Activated CD8-positive, alpha-beta memory T cell treated with anti-CD3 and anti-CD28 coated beads, Interleukin-2, amount 50 U/mL, for 24 hours (primary cell): Measurements from ENCODE around the gene CGRRF1.

Experiments
- DNase-seq: peaks from one replicate; pipeline ENCODE4 v3.0.0-alpha.2; 2020; ENCODE audit errors: extremely low read depth

CGRRF1 gene

DNA sequence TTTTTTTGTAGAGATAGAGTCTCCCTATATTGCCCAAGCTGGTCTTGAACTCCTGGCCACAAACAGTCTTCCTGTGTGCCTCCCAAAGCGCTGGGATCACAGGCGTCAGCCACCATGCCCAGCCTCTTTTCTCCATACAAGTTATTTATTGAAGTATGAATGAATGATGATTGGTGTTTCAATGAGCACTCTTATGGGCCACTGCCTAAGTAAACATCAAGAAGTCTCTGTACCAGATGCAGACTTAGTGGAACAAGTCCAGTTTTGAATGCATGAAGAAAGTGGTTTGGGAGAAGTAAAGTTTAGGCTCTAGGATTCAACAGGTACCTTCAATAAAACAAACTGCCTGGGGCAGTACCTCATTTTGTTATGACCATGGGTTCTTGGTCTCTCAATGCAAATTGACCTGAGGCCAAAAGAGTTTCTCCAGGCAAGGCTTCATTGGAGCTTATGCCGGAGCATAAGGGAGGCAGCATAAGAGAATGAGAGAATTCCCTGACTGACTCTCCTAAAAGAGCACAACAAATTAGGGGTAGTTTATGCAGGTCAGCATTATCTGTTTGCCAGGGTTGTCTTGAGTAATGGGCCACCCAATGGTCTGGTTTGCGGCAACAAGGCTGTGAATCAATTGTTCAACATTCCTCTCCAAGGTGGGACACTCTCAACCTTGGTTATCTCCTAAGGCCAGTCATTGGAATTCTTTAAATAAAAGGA lies 19.8 kb upstream of the CGRRF1 start:
- no peak for DNase-seq

DNA sequence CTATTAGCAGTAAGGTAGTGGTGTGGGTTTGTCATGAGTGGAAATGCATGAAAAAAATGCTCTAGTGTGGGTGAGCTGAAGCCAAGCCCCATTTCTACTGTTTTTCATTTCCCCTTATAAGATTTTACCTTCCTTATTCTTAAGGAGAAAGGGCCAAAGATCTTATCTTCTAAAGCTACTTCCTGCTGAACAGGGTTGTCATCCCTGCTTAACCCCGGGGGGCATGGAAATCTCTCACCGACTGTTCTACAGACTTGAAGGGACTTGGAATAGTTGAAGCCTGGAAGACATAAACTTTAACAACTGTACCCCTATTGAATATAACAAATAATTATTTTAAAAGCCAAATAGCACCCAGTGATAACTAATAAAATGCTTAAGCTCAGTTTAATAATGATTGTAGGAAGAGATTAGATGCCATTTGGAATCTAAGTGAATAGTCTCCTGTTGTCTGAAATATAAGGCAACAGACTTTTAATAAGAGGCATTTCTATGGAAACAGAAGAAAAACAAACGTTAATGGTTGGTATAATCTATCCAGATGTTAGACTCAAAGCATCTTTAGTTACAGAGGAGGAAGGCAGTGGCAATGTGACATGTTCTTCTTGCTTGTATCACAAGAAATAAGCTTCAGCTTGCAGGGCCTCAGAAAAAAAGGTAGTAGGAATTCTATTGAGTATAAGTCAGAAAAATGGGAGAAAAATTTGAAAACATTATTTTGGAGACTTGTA lies 19.1 kb upstream of the CGRRF1 start:
- DNase-seq, result no peak

DNA sequence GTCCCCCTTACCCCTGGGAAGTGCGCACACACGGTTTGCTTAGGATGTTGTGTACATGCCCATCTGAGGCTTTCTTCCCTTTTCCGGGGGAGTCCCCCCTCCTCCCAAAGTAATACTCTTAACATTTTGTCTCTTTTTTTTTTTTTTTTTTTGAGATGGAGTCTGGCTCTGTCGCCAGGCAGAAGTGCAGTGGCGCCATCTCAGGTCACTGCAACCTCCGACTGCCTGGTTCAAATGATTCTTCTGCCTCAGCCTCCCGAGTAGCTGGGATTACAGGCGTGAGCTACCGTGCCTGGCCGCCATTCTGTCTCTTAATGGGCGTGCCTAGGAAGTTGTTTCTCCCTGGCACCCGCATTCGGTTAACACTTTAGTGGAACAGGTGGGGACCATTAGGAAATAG lies 16.4 kb upstream of the CGRRF1 start:
- no peak for DNase-seq

DNA sequence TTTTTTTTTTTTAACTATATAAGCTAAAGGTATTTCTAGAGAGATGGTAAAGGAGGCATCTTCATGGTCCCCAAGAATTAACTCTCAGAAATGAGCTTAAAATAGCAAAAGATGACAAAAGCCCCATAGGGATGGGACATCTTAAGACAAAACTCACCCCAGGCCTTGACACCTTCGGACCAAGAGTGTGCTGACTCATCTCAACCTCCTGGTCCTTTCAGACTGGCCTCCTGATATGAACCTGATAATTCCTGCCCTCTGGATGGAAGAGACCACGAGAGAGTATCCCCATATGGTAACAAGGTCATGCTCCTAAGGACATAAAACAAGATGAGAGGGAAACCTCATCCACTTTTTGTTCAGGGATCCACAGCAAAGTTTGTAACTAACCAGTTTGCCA lies 12.5 kb upstream of the CGRRF1 start:
- no peak for DNase-seq

DNA sequence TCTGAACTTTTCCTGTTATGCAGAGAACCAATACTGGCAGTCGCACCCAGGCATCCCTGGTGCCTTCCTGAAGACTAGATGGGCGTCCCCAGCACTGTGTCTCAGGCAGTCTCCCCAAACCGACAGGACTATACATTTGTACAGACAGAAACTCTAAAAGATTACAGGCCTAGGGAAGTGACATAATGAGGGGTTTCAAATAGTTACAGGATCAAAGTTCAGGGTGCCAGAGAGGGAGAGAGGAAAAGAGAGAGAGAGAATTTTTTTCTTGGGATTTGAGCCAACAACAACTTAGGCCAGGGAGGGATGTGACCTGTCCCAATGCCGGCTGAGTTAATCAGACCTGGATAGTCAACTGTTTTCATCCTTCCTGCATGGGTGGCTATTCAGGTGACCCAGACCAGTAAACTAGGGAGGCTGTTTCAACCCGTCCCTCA lies 11.6 kb upstream of the CGRRF1 start:
- no peak for DNase-seq

DNA sequence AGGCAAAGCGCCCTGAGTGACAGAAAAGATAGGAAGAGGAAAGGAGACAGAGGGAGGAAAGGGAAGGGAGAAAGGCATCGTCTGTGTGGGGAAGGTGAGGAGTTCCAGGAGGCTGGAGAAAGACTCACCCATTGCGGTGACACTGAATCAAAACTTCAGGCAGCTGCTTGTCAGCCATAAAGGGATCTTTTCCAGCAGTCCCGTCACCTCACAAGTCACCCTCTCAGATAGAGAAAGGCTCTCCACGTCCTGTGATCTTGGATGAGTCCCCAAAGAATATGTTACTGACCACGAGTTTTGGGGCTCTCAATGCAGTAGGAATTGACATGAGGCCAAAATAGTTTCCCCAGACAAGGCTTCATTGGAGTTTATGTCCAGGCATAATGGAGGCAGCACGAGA lies 11.1 kb upstream of the CGRRF1 start:
- no peak for DNase-seq

DNA sequence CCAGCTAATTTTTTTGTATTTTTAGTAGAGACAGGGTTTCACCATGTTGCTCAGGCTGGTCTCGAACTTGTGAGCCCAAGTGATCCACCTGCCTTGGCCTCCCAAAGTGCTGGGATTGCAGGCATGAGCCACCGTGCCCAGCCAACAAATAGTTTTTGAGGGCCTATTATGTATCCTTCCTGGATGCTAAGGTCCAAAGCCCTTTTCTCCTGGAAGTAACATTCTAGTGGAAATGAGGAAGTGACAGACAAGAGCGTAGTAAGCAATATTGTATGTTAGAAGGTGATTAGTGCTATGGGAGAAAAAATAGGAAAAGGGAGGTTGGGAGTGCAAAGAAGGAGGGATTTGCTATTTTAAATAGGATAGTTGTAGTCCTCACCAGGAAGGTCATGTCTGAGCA lies 9.0 kb upstream of the CGRRF1 start:
- no peak for DNase-seq

DNA sequence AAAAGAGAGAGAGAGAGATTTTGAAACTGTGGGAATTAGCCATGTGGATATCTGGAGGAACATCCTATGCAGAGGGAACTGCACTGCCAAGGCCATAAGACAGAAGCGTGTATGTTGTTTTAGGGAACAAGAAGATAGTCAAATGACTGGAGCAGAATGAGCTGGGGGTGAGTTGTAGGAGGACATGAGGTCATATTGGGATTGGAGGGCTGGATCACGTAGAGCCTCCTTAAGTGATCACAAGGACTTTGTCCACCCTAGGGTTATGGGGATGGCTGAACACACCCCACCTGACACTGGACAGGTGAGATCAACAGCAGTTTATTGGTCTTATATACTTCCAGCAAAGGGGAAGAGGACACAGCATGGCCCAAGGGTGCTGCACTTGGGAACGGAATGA lies 8.2 kb upstream of the CGRRF1 start:
- DNase-seq, result no peak

DNA sequence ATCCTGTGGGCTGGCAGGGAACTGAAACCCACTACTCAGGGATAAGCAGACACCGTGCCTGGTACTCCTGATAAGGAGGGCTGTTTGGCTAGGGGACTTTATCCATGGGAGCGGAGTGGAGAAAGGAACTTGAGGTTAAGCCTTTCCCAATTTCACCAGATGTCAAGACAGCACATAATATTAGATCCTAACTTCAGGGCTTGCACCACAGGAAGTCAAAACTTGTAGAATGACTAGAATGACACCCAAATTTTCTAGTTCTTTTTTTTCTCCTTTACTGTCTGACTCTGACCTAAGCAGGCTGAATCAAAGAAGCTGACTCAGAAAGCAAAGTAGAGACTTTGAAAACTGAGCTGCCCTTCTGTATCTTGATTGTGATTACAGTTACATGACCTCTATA lies 7.1 kb upstream of the CGRRF1 start:
- DNase-seq, result no peak

DNA sequence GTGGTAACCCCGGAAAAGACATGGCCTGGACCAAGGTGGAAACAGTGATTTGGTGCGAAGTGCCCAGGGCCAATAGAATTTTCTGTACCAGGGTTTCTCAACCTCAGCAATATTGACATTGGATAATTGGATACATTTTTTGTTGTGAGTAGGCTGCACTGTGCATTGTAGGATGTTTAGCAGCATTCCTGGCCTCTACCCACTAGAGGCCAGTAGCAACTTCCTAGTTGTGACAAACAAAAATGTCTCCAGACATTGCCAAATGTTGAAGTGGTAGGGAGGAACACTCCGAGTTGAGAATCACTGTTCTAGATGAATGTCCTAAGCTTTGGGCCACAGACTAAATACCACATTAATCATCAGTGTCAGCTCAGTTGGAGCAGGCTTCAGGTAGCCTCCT lies 6.2 kb upstream of the CGRRF1 start:
- no peak for DNase-seq

DNA sequence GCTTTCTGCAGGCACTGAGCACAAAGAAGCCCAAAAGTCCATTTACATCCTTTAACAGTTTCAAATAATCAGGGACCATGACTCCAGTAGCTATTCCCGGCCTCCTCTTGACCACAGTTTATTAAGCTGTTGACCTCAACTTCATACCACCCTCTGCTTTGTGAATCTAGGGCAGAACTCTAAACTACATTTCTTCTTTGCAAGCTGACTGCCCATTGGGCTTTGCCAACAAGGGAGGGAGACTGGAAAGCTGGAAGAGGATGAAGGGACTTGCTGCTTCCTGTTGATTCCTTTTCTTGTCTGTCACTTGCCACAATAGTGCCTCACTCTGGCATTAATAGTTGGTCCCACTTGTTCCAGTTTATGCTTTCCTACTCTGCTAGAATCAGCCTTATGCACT lies 2.7 kb downstream of the CGRRF1 start:
- DNase-seq, result no peak

DNA sequence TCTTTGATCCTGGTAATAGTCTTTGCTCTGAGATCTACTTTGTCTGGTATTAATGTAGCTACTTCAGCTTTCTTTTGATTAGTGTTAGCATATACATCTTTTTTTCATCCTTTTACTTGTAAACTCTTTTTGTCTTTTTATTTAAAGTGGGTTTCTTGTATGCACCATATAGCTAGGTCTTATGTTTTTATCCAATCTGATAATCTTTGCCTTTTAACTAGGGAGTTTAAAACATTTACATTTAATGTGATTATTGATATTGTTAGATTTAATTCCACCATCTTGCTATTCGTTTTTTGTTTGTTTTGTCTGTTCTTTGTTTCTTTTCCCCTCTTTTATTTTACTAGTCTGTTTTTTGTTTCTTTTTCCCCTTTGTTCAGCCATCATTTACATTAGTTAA lies 6.0 kb downstream of the CGRRF1 start:
- DNase-seq, result no peak

DNA sequence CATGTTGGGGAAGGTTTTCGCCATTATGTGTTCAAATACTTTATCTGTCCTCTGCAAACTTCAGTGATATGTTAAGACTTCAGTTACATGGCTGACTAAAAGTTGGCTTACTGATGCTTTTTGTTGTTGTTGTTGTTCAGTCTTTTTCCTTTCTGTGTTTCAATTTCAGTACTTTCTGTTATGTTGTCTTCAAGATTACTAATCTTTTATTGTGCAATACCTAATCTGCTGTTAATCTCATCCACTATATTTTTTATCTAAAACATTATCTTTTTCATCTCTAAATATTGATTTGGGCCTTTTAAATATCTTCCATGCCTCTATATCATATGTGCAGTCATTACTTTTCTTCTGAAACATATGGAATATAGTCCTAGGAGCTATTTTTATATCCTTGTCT lies 7.0 kb downstream of the CGRRF1 start:
- DNase-seq, result no peak

DNA sequence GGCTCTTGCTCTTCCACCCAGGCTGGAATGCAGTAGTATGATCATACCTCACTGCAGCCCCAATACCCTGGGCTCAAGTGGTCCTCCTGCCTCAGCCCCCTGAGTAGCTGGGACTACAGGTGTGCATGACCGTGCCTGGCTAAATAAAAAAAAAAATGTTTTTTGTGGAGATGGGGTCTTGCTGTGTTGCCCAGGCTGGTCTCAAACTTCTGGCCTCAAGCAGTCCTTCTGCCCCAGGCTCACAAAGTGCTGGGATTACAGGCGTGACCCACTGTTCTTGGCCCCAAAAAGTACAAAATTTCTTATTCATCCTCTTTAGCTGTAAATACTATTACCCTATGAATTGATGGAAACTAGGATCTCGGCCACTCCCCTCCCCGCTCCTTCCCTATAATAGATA lies 14.7 kb downstream of the CGRRF1 start:
- DNase-seq, result no peak

DNA sequence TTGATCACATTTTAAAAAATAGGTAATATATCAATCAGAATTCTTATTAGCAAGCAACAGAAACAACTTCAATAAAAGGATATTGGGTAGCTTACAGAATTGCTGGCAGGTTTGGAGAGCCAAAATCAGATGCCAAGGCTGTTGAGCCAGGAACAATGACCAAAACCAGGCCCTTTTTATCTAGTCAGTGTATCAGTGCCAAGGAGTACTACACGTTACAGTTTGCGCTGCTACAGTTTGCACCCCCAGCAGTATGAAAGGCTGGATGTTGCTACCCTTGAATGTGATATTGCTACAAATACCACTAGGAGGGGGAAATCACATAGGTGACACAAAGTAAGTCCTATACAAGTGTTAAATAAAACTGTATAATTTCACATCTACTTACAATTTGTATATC lies 19.3 kb downstream of the CGRRF1 start:
- DNase-seq, result no peak

DNA sequence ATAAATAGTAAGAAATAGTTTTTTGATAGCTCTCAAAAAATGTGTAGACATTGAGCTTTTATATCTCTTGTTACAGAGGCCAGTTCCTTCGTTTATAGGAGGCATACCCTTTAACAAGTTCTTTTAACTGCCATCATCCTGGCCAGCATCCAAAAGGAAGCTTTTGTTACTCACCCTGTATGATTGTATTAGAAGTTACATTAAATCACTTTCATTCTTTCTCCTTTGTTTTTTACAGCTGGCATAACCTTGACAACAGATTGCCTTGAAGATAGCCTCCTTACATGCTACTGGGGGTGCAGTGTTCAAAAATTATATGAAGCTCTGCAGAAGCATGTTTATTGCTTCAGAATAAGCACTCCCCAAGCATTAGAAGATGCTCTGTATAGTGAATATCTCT lies 20.1 kb downstream of the CGRRF1 start:
- no peak for DNase-seq

DNA sequence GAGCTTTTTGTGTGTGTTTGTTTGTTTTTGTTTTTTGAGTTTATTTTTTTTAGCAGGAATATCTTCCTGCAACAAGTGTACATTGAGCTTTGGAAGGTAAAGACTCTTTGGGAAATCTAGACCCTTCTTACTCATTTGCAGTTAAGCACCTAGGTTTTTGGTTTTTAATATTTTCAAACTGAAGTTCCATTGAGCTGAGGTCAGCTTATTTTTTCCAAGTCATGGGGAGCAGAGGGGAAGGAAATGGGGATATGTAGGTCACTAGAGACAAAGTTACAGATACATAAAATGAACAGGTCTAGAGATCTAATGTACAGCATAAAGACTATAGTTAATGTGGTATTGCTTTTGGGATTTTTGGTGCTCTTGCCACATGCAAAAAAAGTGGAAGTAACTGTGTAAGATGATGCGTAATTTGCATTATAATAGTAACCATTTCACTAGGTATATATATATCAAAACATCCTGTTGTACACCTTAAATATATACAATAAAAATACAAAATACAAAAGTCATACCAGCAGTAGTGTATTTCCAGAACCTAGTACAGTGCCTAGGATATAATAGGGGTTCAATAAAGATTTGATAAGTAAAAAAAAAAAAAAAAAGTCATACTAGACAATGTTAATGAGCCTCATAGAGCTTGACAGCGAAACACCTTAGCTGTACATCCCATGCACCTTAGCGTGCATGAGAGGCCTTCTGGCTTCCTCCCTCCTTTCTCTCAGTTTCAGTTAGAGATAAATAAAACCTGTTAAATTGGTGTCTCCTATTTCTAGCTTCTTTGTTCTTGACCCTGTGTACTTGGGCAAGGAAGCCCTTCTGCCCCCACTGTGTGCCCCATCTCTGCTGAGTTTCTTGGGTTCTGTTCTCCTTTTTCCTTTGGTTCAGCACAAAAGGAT lies 22.7 kb downstream of the CGRRF1 start:
- no peak for DNase-seq

DNA sequence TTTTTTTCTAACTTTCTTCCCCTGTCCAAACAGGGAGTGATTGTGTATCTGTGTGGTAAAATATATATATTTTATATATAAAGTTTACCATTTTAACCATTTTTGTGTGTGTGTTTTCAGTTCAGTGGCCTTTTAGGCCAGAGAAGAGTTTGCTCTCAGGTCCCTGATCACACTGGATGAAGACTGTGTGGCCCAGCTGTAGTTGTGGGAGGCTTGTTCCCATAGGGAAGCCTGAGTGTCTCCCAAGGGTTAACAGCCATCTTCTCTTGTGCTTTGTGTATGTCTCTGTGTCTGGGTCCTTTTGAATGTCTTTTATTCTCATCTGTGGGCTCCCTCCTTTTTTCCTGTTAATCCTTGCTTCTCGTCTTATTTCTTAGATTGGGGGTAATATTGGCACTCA lies 23.4 kb downstream of the CGRRF1 start:
- no peak for DNase-seq

DNA sequence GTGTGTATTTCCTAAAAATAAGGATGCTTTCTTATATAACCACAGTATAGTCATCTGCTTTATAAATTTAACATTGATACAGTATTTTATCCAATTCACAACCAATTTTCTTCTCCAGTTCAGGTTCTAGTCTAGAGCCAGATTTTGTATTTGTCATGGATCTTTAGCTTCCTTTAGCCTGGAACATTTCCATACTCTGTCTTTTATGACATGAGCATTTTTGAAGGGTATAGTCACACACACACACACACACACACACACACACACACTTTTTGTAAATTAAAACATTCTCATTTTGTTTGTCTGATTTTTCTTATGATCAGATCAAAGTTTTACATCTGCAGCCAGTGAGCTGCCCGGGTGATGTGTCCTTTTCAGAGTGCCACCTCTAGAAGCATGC lies 25.4 kb downstream of the CGRRF1 start:
- no peak for DNase-seq

DNA sequence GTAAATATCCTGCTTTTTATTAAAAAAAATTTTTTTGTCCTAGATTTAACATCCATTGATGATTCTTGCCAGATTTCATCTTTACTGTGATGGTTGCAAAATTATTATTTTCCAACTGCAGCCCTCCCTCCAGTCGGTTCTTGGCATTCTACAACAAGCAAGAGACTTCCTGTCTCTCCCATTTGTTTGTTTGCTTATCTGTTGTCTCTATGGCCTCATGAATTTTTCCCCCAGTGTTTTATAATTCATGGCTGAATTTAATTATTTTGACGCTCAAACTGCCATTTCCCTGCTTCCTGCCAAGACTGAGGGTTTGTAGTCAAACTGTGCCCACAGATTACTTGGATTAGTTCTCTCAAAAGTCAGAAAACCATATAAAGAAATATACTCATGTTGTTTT lies 25.9 kb downstream of the CGRRF1 start:
- DNase-seq, result no peak

DNA sequence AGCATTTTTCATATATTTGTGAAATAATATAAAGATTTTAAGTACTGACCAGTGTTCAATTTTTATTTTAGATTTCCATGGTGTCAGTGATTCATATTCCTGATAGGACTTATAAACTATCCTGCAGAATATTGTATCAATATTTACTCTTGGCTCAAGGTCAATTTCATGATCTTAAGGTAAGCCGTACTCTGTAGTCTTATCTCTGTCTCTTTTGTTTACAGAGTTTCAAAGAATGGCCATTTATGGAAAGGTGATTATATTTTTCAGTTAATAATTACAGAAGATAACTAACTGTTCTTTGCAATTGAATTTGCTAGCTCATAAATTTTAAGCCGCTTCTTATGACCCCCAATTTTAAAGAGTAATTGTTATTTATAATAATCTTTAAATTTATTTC lies 27.9 kb downstream of the CGRRF1 start:
- DNase-seq, result no peak

DNA sequence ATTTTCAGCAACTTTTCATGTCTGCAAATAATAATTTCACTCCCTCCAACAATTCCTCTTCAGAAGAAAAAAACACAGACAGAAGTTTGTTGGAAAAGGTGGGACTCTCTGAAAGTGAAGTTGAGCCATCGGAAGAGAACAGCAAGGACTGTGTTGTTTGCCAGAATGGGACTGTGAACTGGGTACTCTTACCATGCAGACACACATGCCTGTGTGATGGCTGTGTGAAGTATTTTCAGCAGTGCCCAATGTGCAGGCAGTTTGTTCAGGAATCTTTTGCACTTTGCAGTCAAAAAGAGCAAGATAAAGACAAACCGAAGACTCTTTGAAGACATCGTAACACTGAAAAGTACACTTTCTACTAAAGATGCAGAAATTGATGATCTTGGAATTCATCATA lies 28.3 kb downstream of the CGRRF1 start:
- DNase-seq, result no peak

DNA sequence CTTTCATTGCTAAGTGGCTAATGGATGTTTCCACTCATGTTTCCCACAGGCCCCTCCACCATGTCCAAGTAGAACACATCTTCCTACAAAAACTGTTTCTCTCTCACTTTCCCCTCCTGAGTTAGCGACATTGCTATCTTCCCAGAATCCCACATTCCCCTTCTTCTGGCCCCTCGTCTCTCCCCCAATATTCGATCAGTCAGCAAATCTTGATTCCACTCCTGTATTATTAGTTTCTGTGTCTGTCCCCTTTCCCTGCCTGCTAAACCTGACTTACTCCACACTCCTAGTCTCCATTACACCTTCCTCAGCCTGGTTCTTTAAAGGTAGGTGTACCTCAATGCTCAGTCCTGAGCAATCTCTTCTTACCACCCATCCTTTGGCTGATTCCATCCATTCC lies 37.9 kb downstream of the CGRRF1 start:
- DNase-seq, result no peak
